ENCODE data around the gene ETFA.
"Not testable (repeated sequence)": the region's sequence is repeated elsewhere in the genome, so short reads cannot be mapped to it uniquely, and the experiment has no call there.

Gene ETFA

DNA sequence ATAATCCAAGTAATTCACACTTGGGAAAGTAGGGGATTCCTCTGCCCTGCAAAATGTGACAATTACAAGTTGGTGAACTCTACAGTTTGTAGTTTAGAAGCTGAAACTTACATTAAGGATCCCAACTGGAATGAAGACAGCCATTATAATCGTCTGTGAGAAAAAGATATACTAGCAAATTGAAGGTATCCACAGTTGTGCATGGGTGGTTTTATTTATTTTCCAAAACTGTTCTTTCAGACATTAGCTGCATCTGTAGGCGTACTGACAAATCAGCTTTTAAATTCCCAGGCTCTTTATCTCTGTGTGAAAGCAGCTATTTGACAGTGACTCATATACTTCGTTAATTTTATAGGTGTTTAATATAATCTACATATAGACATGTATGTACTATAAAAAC lies 12.8 kb upstream of the ETFA start:
- H3K4me3 Mint-ChIP-seq, result no peak overlapping the region
- H3K36me3 Mint-ChIP-seq (ENCODE audit: low read depth), result no peaks in the 10 kb centered on the region
- no peak overlapping the region for H3K27ac Mint-ChIP-seq
- intact Hi-C loops (cut with micrococcal nuclease), result no loop called here
- H3K9me3 Mint-ChIP-seq, result no peaks in the 10 kb centered on the region
- peaks cover 53% of the 10 kb centered on the region for H3K27me3 Mint-ChIP-seq
- no peaks in the 10 kb centered on the region for H3K4me1 Mint-ChIP-seq (ENCODE audit: low read depth)

DNA sequence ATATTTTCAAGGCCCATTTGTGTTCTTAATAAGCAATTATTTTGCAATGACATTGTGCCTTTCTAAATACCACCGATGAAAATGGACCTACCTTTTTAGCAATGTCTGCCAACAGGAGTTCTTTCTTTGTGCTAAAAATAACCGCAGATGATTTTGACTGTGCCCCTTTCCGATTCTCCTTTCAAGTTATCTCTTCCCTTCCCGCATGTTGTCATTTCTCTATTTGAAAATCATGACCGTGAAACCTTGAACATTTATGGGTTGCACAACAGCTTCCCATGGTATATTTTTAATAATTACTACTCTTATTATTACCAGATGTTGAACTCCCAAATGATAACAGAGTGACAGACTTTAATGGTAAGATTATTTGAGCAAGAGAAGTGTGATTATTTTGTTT lies 10.3 kb upstream of the ETFA start:
- no peaks in the 10 kb centered on the region for H3K4me1 Mint-ChIP-seq (ENCODE audit: low read depth)
- H3K36me3 Mint-ChIP-seq (ENCODE audit: low read depth), result no peaks in the 10 kb centered on the region
- no peak overlapping the region for H3K27ac Mint-ChIP-seq
- no peaks in the 10 kb centered on the region for H3K9me3 Mint-ChIP-seq
- no peak overlapping the region for H3K4me3 Mint-ChIP-seq
- intact Hi-C loops (cut with micrococcal nuclease), result no loop called here
- peaks cover 43% of the 10 kb centered on the region for H3K27me3 Mint-ChIP-seq

DNA sequence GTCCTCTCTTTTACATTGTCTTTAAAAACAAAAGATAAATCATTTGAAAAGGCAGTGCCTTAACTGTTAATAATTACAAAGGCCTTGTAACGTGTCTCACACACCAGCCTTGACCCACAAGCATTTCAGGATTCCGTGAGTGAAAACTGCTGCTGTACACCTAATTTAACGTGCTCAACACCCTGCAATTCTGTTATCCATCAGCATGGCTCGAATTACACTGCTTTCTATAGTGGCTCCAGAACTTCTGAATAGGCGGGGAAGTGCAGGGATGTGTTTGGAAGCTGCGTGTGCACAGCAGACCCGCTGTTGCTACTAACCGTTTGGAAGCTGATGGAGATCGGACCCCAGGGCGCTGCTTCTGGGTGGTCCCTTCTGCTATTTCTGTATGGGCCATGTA lies 9.9 kb upstream of the ETFA start:
- Mint-ChIP-seq H3K4me3 (no peak overlapping the region), H3K27me3 (peaks cover 39% of the 10 kb centered on the region), H3K9me3 (no peaks in the 10 kb centered on the region), H3K4me1 (ENCODE audit: low read depth) (no peaks in the 10 kb centered on the region), H3K36me3 (ENCODE audit: low read depth) (no peaks in the 10 kb centered on the region), H3K27ac (no peak overlapping the region)
- intact Hi-C loops (cut with micrococcal nuclease), result no loop called here

GRCh38 chr15:76320012-76320411 lies 8.7 kb upstream of the ETFA start:
- H3K4me3 Mint-ChIP-seq, result no peak overlapping the region
- no peaks in the 10 kb centered on the region for H3K4me1 Mint-ChIP-seq (ENCODE audit: low read depth)
- no peaks in the 10 kb centered on the region for H3K9me3 Mint-ChIP-seq
- H3K27ac Mint-ChIP-seq, result no peak overlapping the region
- peaks cover 39% of the 10 kb centered on the region for H3K27me3 Mint-ChIP-seq
- intact Hi-C loops (cut with micrococcal nuclease), result no loop called here
- no peaks in the 10 kb centered on the region for H3K36me3 Mint-ChIP-seq (ENCODE audit: low read depth)

DNA sequence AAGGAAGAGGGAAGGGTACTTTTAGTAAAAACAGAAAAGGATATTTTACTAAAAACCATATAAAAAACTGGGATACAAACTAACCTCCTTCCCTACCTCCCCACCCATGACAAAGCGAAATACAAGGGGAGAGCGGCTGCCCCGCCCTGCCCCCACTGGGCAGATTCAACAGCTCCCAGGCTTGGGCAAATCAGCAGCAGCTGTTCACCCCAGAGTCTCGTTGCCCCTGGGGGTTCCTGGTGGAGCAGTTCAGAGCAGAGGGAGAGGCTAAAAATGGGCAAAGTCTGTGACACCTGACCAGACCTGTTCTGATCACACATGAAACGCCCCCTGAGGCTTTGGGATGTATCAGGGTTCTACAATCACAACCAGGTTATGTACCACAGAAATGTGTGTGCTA lies 2.5 kb upstream of the ETFA start:
- Mint-ChIP-seq H3K4me1 (ENCODE audit: low read depth) (peaks cover 26% of the 10 kb centered on the region), H3K36me3 (ENCODE audit: low read depth) (peaks cover 11% of the 10 kb centered on the region), H3K27ac (no peak overlapping the region), H3K4me3 (no peak overlapping the region), H3K27me3 (peaks cover 13% of the 10 kb centered on the region), H3K9me3 (no peaks in the 10 kb centered on the region)
- intact Hi-C loops (cut with micrococcal nuclease), result loop anchor here (5.0 kb wide), 1 partner anchor 34 kb away; no protein-coding TSS in a partner anchor

DNA sequence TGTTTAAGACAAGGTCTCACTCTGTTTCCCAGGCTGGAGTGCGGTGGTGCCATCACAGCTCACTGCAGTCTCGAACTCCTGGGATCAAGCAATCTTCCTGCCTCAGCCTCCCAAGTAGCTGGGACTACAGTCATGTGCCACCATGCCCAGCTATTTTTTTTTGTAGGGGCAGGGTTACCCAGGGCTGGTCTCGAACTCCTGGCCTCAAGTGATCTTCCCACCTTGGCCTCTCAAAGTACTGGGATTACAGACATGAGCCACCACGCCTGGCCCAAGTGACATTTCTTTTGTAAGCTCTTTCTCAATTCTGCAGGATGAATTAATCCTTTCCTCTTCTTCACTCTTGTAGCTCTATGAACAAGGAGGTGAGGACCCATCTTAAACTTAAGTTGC lies 1.9 kb upstream of the ETFA start:
- H3K9me3 Mint-ChIP-seq, H3K27ac Mint-ChIP-seq, H3K4me3 Mint-ChIP-seq: not testable (repeated sequence)
- intact Hi-C loops (cut with micrococcal nuclease), result loop anchor here (5.0 kb wide), 1 partner anchor 34 kb away; no protein-coding TSS in a partner anchor
- peaks cover 12% of the 10 kb centered on the region for H3K36me3 Mint-ChIP-seq (ENCODE audit: low read depth)
- H3K27me3 Mint-ChIP-seq, result peaks cover 13% of the 10 kb centered on the region
- peaks cover 26% of the 10 kb centered on the region for H3K4me1 Mint-ChIP-seq (ENCODE audit: low read depth)

DNA sequence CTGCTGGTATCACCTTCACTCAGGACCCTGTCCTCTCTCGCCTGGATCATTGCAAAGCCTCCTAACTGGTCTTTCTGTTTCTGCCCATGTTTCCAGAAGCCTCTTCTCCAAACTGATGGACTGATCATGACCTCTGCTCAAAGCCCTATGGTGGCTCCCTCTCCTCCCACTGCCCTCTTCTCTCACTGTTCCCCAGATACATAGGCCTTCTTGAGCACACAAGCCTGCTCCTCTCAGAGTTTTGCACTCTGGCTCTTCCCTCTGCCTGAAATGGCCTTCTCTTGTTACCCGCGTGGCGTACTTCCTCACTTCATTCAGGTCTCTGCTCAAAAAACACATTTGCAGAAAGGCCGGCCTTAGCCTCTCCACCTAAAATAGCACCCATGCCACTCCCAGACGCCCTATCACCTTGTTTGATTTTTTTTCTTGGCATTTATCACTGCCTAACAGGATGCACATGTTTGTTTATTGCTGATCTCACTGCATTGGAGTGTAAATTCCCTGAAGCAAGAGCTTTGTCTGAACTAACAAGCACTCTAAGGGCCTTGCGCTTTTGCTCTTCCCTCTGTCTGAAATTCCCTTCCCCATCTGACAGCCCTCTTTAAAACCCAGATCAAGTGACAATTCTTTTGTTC lies 1.4 kb upstream of the ETFA start:
- intact Hi-C loops (cut with micrococcal nuclease), result loop anchor here (5.0 kb wide), 1 partner anchor 35 kb away; no protein-coding TSS in a partner anchor
- peaks cover 13% of the 10 kb centered on the region for H3K27me3 Mint-ChIP-seq
- H3K9me3 Mint-ChIP-seq, result no peaks in the 10 kb centered on the region
- no peak overlapping the region for H3K4me3 Mint-ChIP-seq
- no peak overlapping the region for H3K27ac Mint-ChIP-seq
- peaks cover 26% of the 10 kb centered on the region for H3K4me1 Mint-ChIP-seq (ENCODE audit: low read depth)
- H3K36me3 Mint-ChIP-seq (ENCODE audit: low read depth), result peaks cover 12% of the 10 kb centered on the region

- Mint-ChIP-seq H3K4me1 (ENCODE audit: low read depth) (peaks cover 30% of the 10 kb centered on the region), H3K27ac (peak overlapping the region; percentile 86), H3K36me3 (ENCODE audit: low read depth) (peaks cover 12% of the 10 kb centered on the region), H3K9me3 (no peaks in the 10 kb centered on the region), H3K4me3 (peak overlapping the region; percentile 78), H3K27me3 (peaks cover 13% of the 10 kb centered on the region)
- intact Hi-C loops (cut with micrococcal nuclease), result loop anchor here (5.0 kb wide), 1 partner anchor 37 kb away; no protein-coding TSS in a partner anchor
Observed at GRCh38 chr15:76310475-76311099, 682 bp downstream of the ETFA start.

- H3K4me1 Mint-ChIP-seq (ENCODE audit: low read depth), result peaks cover 32% of the 10 kb centered on the region
- H3K27me3 Mint-ChIP-seq, result peaks cover 8% of the 10 kb centered on the region
- peak overlapping the region; percentile 78 for H3K4me3 Mint-ChIP-seq
- H3K27ac Mint-ChIP-seq, result no peak overlapping the region
- H3K36me3 Mint-ChIP-seq (ENCODE audit: low read depth), result peaks cover 12% of the 10 kb centered on the region
- H3K9me3 Mint-ChIP-seq, result no peaks in the 10 kb centered on the region
- intact Hi-C loops (cut with micrococcal nuclease), result loop anchor here (5.0 kb wide), 1 partner anchor 38 kb away; no protein-coding TSS in a partner anchor
Observed at GRCh38 chr15:76309601-76310330, 1.5 kb downstream of the ETFA start.

- Mint-ChIP-seq H3K4me1 (ENCODE audit: low read depth) (peaks cover 13% of the 10 kb centered on the region), H3K27me3 (no peaks in the 10 kb centered on the region), H3K36me3 (ENCODE audit: low read depth) (peaks cover 3% of the 10 kb centered on the region), H3K9me3 (no peaks in the 10 kb centered on the region), H3K4me3 (no peak overlapping the region), H3K27ac (no peak overlapping the region)
- intact Hi-C loops (cut with micrococcal nuclease), result no loop called here
Observed at GRCh38 chr15:76303909-76304308, 7.4 kb downstream of the ETFA start.

DNA sequence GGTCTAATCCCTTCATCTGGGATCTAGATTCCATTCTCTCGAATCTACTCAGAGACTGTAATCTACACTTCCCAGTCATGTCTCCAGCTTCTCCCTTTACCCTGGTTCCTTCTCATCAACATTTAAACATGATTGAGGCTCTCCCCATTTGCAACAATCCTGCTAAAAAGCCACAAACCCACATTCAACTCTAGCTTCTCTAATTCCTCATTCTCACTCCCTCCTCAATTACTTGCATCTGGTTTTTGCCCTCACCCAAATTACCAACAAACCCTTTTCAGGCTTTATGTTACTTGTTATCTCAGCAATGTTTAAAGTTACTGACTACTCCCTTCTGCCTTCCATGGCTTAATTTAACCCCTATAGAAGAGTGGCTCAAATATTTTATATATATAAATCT lies 11.5 kb downstream of the ETFA start:
- Mint-ChIP-seq H3K36me3 (ENCODE audit: low read depth) (no peaks in the 10 kb centered on the region), H3K27ac (no peak overlapping the region), H3K9me3 (no peaks in the 10 kb centered on the region), H3K4me3 (no peak overlapping the region), H3K27me3 (no peaks in the 10 kb centered on the region), H3K4me1 (ENCODE audit: low read depth) (peaks cover 16% of the 10 kb centered on the region)
- intact Hi-C loops (cut with micrococcal nuclease), result no loop called here

- no peaks in the 10 kb centered on the region for H3K9me3 Mint-ChIP-seq
- H3K27me3 Mint-ChIP-seq, result no peaks in the 10 kb centered on the region
- H3K4me1 Mint-ChIP-seq (ENCODE audit: low read depth), result peaks cover 18% of the 10 kb centered on the region
Observed at GRCh38 chr15:76298986-76299385, 12.3 kb downstream of the ETFA start.

DNA sequence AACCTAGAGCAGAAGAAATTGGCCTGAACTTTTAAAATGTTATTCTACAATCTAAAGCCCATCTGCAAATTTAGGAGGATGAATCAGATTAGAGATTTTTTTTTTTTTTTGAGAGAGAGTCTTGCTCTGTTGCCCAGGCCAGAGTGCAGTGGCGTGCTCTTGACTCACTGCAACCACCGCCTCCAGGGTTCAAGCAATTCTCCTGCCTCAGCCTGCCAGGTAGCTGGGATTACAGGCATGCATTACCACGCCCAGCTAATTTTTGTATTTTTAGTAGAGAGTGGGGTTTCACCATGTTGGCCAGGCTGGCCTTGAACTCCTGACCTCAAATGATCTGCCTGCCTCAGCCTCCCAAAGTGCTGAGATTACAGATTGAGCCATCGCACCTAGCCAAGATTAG lies 13.3 kb downstream of the ETFA start:
- H3K36me3 Mint-ChIP-seq (ENCODE audit: low read depth); H3K4me3 Mint-ChIP-seq; intact Hi-C loops (cut with micrococcal nuclease); H3K27ac Mint-ChIP-seq; H3K27me3 Mint-ChIP-seq; H3K9me3 Mint-ChIP-seq: not testable (repeated sequence)
- peaks cover 23% of the 10 kb centered on the region for H3K4me1 Mint-ChIP-seq (ENCODE audit: low read depth)

More at GRCh38 chr15:76298986-76299385, 12.3 kb downstream of the ETFA start:
- intact Hi-C loops (cut with micrococcal nuclease), result no loop called here
- Mint-ChIP-seq H3K4me3 (no peak overlapping the region), H3K27ac (no peak overlapping the region), H3K36me3 (ENCODE audit: low read depth) (no peaks in the 10 kb centered on the region)

- no peak overlapping the region for H3K4me3 Mint-ChIP-seq
- intact Hi-C loops (cut with micrococcal nuclease), result no loop called here
- H3K9me3 Mint-ChIP-seq, result no peaks in the 10 kb centered on the region
- H3K27ac Mint-ChIP-seq, result no peak overlapping the region
- H3K36me3 Mint-ChIP-seq (ENCODE audit: low read depth), result peaks cover 5% of the 10 kb centered on the region
- H3K27me3 Mint-ChIP-seq, result no peaks in the 10 kb centered on the region
- H3K4me1 Mint-ChIP-seq (ENCODE audit: low read depth), result peaks cover 25% of the 10 kb centered on the region
Observed at GRCh38 chr15:76296849-76297248, 14.4 kb downstream of the ETFA start.
